ENCODE results near the gene CCDC110.

DNA sequence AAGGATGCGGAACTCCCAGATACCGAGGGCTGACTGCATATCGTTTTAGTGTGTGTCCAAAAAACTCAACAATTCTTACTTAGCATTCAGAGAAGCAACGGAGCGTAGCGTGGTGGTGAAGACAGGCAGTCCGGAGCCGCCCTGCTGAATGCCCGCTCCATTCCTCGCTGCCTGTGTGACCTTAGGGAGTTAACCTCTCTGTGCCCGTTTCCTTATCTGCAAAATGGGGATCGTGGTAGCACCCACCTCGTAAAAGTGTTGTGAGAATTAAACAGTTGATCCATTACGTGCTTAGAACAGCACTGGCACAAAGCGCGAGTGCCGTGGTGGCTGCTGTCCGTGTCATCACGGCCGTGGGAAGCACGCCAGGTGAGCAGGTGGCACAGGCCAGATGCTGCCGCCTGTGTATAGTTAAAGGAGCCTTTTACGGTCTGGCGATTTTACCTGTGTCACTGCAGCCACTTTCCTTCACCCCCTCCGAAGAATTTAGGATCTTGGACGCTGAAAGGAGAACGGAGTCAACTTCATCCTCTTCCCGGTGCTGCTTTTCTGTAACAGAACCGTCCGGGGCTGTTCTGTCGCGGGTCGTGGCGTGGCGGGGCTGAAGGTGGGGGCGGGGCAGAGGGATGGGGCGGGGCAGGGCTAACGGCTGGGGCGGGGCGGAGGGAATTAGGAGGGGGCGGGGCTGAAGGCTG is 885 bp downstream of the CCDC110 start:
- no peak for TF ChIP-seq CTCF (IDR thresholded peaks at IDR 0.05)
- TF ChIP-seq POLR2A (IDR thresholded peaks at IDR 0.05), result no peak

Measured in heart left ventricle (tissue), 13 donors.